Left lung (tissue), 10 donors: ENCODE results near the gene ZSCAN22. TPM values are rescaled to one million over a fixed set of nuclear protein-coding genes. Genes with fewer than 3 reads are reported as not detected.
"Not testable (repeated sequence)": the region's sequence is repeated elsewhere in the genome, so short reads cannot be mapped to it uniquely, and the experiment has no call there.

Experiments
- ATAC-seq: fragments of 200-7000 bp; cut with Tn5 transposase; one replicate; pipeline ENCODE4 v1.9.1; 2020; ENCODE audit warnings: moderate library complexity
- DNase-seq, 4 donors: peaks; one replicate each; pipeline ENCODE4 v3.0.0-alpha.2; 2013 to 2020
- H3K27ac ChIP-seq, 2 donors: fragments of 200-600 bp; sonication (generic) in 1 of 2; one replicate each; pipeline versions ENCODE4 v1.5.0 to v1.8.0; 2020 to 2021
- H3K27me3 ChIP-seq, 2 donors: fragments of 200-600 bp; sonication (generic) in 1 of 2; one replicate each; pipeline versions ENCODE4 v1.5.0 to v1.8.0; 2020 to 2021
- H3K36me3 ChIP-seq, 2 donors: fragments of 200-600 bp; sonication (generic) in 1 of 2; one replicate each; pipeline versions ENCODE4 v1.5.0 to v1.8.0; 2020 to 2021
- H3K4me1 ChIP-seq, 2 donors: fragments of 200-600 bp; one replicate each; pipeline ENCODE4 v1.8.0; 2021
- H3K4me3 ChIP-seq, 2 donors: fragments of 200-600 bp; sonication (generic) in 1 of 2; one replicate each; pipeline versions ENCODE4 v1.5.0 to v1.8.0; 2020 to 2021; ENCODE audit warnings: mild to moderate bottlenecking in 1 of 2
- H3K9me3 ChIP-seq, 2 donors: fragments of 200-600 bp; sonication (generic) in 1 of 2; one replicate each; pipeline versions ENCODE4 v1.5.0 to v1.8.0; 2020 to 2021
- intact Hi-C, 2 donors: fragments of 100-400 bp; cut with DNase I; formaldehyde crosslinking; loops; one replicate each; pipeline versions ENCODE4 v1.11.2 to v1.14.2; 2022
- polyA plus RNA-seq, 6 donors: library from polyadenylated mRNA; unstranded; fragments of 120-200 nt; gene quantifications; one replicate each; pipeline ENCODE4 v1.2.1, GENCODE V29; 2013; ENCODE audit not compliant: insufficient read length in 6 of 6
- total RNA-seq, 2 donors: library from RNA; stranded (reverse); fragmentation: NEBNext Ultra II Directional; extraction: Animal tissue kit (Norgen Biotek cat#: 25700); gene quantifications; one replicate each; pipeline ENCODE4 v1.2.1, GENCODE V29; 2021
- TF ChIP-seq, protein P1 (sequence below), 2 donors: fragments of 200-600 bp; sonication (generic) in 1 of 2; IDR thresholded peaks; one replicate each; pipeline versions ENCODE4 v1.5.0 to v1.8.0; 2021; ENCODE audit warnings: antibody characterized with exemption in 2 of 2
- donor health status: DM: no; HTN: yes; CAD: no.
- donor health status: DM: no; HTN: no; CAD: no.

The ZSCAN22 gene
- total and polyA plus RNA-seq, 8 donors: 3.4 to 5.0 (median 4.0) TPM

DNA sequence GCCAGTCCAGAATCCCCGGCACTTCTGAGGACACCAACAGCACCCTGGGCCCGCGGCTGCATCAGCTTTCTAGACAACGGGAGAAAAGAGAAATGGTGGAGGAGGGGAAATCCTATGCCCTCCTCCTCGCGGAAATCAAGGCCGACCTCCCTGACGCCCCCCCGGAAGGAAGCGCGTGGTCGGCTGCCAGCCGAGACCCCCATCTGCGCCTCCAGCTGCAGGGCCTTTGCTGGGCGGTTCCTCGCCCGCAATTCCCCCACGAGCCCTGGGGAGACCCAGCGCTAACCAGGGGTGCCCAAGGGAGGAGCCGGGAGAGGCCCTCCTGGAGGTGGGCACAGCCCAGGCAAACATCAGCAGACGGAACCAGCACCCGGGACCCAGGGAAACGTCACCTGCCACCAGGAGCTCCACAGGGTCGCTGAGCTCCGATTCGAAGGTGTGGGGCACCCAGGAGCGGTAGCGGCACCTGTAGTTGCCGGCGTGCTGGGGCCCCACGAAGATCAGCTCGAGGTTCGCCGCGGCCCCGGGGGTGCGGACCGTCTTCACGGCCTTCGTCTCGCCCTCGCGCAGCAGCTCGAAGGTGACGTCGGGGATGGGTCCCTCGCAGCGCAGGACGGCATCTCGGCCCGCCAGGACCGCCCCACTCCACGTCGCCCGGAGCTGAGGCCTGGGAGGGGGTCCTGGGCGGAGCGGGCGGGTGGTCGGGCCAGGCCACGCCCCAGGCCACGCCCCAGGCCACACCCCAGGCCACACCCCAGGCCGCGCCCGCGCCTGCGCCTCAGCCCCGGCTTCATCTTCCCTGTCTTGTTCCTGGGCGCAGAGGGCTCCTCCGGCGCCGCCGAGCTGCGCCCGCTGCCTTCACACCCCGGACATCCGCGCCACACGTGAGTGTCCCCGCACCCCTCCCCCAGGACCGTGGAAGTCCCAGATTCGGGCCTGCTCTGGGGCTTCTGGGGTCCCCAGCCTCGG, 20.5 kb downstream of the ZSCAN22 start:
- Histone ChIP-seq H3K36me3 (peaks cover 0 to 5% of the 10 kb centered on the region in 2 donors), H3K9me3 (no peaks in the 10 kb centered on the region), H3K27me3 (peaks cover 28 to 70% of the 10 kb centered on the region in 2 donors), H3K27ac (peak overlapping the region; percentile 48 to 79), H3K4me1 (peaks cover 0 to 27% of the 10 kb centered on the region in 2 donors), H3K4me3 (peak overlapping the region; percentile 46 to 70)
- peak; percentile 96 for ATAC-seq
- intact Hi-C loops: no loop called here
- TF ChIP-seq, protein P1, sequence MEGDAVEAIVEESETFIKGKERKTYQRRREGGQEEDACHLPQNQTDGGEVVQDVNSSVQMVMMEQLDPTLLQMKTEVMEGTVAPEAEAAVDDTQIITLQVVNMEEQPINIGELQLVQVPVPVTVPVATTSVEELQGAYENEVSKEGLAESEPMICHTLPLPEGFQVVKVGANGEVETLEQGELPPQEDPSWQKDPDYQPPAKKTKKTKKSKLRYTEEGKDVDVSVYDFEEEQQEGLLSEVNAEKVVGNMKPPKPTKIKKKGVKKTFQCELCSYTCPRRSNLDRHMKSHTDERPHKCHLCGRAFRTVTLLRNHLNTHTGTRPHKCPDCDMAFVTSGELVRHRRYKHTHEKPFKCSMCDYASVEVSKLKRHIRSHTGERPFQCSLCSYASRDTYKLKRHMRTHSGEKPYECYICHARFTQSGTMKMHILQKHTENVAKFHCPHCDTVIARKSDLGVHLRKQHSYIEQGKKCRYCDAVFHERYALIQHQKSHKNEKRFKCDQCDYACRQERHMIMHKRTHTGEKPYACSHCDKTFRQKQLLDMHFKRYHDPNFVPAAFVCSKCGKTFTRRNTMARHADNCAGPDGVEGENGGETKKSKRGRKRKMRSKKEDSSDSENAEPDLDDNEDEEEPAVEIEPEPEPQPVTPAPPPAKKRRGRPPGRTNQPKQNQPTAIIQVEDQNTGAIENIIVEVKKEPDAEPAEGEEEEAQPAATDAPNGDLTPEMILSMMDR (IDR thresholded peaks at IDR 0.05): no peak
- DNase-seq: peak in 3 of 4 donors; percentile 26 to 89 (median 69)

DNA sequence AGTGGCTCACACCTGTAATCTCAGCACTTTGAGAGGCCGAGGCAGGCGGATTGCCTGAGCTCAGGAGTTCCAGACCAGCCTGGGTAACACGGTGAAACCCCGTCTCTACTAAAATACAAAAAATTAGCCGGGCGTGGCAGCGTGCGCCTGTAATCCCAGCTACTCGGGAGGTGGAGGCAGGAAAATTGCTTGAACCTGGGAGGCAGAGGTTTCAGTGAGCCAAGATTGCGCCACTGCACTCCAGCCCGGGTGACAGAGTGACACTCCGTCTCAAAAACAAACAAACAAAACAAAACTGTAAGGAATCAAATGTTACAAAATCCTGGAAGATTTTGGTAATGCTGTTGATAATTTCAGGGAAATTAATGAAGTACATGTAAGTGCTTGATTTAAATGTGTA, 21.3 kb downstream of the ZSCAN22 start:
- ATAC-seq, H3K27ac ChIP-seq, H3K9me3 ChIP-seq, H3K36me3 ChIP-seq, DNase-seq, intact Hi-C loops: not testable (repeated sequence)
- H3K4me1 ChIP-seq: peaks cover 0 to 27% of the 10 kb centered on the region in 2 donors
- peak overlapping the region; percentile 46 to 70 for H3K4me3 ChIP-seq
- peaks cover 28 to 78% of the 10 kb centered on the region in 2 donors for H3K27me3 ChIP-seq

DNA sequence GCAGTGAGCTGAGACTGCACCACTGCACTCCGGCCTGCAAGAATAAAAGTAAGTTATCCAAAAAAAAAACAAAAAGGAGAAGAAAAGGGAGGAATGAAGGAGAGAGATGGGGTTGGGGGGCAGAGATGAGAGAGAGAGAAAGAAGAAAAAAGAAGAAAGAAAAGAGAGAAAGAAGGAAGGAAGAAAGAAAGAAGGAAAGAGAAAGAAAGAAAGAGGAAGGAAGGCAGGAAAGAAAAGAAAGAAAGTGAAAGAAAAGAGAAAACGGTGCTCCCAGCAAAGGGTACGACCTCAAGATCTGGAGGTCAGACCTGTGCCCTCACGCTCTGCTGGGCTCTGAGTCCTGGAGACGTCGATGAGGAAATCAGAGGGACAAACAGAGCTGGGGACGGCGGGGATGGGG, 22.8 kb downstream of the ZSCAN22 start:
- no peak for DNase-seq
- peaks cover 0 to 27% of the 10 kb centered on the region in 2 donors for H3K4me1 ChIP-seq
- H3K27ac ChIP-seq: no peak overlapping the region
- H3K9me3 ChIP-seq: no peaks in the 10 kb centered on the region
- no peak for ATAC-seq
- TF ChIP-seq, protein P1 (IDR thresholded peaks at IDR 0.05): no peak
- H3K4me3 ChIP-seq: no peak overlapping the region
- intact Hi-C loops: no loop called here
- peaks cover 28 to 91% of the 10 kb centered on the region in 2 donors for H3K27me3 ChIP-seq
- H3K36me3 ChIP-seq: peaks cover 0 to 5% of the 10 kb centered on the region in 2 donors

DNA sequence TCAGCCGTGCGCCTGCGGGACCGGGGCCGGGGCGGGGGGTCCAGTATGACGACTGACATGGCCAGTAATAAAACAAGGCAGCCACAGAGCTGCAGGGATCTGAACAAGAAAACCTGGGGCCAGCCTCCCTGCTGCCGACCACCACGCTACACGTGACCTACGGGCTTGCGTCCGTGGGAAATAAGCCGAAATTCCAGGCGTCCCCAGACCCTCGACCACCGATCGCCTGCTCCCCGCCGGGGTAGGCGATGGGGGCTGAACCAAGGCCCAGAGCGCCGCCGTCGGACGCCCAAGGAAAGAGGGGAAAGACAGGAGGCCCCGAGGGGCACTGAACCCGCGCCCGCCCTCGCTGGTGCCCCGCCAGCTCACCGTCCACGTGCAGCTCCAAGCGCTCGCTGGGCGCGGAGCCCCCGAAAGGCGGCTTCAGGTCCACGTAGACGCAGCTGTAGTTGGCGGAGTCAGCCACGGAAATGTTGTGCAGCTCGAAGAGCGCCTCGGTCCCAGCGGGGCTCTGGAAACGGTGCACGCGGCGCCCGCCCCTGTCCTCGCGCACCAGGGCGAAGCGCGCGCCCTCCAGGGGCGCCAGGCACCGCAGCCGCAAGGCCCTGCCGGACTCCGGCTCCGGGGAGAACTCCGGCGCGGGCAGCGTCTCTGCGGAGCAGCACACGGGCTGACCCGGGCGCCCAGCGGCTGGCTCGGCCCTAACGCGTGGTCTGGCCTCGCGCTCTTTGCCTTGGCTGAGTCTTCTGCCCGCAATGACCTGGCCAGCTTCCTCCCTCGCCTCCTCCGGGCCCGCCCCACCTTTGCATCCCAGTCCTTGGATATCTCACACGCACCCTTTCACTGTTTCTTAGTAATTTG, 23.4 kb downstream of the ZSCAN22 start:
- no peak overlapping the region for H3K27ac ChIP-seq
- H3K4me3 ChIP-seq: no peak overlapping the region
- TF ChIP-seq, protein P1 (IDR thresholded peaks at IDR 0.05): no peak
- no peaks in the 10 kb centered on the region for H3K9me3 ChIP-seq
- no peak for ATAC-seq
- DNase-seq: no peak
- intact Hi-C loops: no loop called here
- peaks cover 0 to 5% of the 10 kb centered on the region in 2 donors for H3K36me3 ChIP-seq
- peaks cover 28 to 96% of the 10 kb centered on the region in 2 donors for H3K27me3 ChIP-seq
- H3K4me1 ChIP-seq: peaks cover 0 to 27% of the 10 kb centered on the region in 2 donors

DNA sequence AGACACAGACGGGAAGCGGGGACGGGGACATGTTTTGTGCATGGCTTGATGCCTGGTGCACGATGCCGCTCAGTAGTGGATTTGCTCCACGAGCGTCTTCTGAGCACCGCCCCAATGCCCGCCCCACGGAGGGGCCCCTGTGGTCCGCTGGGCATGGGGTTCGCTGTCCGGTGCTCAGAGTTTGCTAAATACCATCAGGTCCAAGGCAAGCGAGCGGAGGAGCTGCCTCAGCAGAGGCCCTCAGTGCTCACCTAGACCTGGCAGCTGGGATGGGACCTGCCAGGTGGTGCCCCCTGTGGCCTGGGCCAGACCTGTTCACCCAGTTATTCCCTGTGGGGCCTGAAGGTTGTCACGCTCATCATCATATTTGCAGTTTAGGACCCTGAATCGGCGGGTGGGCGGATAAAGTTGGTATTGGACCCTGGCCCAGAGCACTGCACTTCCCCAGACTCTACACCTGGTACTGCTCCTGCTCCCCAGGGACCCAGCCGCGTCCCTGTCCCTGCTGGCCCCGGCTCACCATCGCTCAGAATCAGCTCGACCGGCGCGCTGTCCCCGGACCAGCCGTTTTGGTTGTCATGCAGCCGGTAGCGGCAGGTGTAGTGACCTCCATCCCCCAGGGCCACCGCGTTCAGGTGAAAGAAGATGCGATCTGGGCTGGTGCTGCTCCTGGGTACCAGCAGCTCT, 24.2 kb downstream of the ZSCAN22 start:
- intact Hi-C loops: no loop called here
- peaks cover 35 to 96% of the 10 kb centered on the region in 2 donors for H3K27me3 ChIP-seq
- no peak overlapping the region for H3K27ac ChIP-seq
- H3K4me3 ChIP-seq: no peak overlapping the region
- DNase-seq (no peak), ATAC-seq (no peak)
- peaks cover 0 to 5% of the 10 kb centered on the region in 2 donors for H3K36me3 ChIP-seq
- no peaks in the 10 kb centered on the region for H3K9me3 ChIP-seq
- TF ChIP-seq, protein P1 (IDR thresholded peaks at IDR 0.05): no peak
- peaks cover 0 to 28% of the 10 kb centered on the region in 2 donors for H3K4me1 ChIP-seq
